Choroid plexus epithelial cell (primary cell): ENCODE data around the gene PPP6R3.

Source experiments
- DNase-seq: peaks from one replicate; pipeline ENCODE4 v3.0.0-alpha.2; 2010; ENCODE audit warnings: low read depth
- H3K4me3 ChIP-seq: 2 replicates; pipeline ENCODE4 v1.5.1; 2011; ENCODE audit warnings: low read depth, mild to moderate bottlenecking, control low read depth, low read length, moderate library complexity
- CTCF ChIP-seq: conservative IDR thresholded peaks from 2 replicates; pipeline ENCODE4 v1.5.1; 2011; ENCODE audit warnings: low read depth, mild to moderate bottlenecking, control low read depth, inconsistent platforms, low read length, moderate library complexity

The PPP6R3 gene

GRCh38 chr11:68525930-68526329, 65.4 kb downstream of the PPP6R3 start:
- no peak for TF ChIP-seq CTCF
- peak; percentile 42 for DNase-seq
- no peak overlapping the region for H3K4me3 ChIP-seq

GRCh38 chr11:68527585-68527984, 67.0 kb downstream of the PPP6R3 start:
- DNase-seq, result no peak
- no peak overlapping the region for H3K4me3 ChIP-seq
- TF ChIP-seq CTCF, result no peak

- peak; percentile 47 for DNase-seq
- no peak overlapping the region for H3K4me3 ChIP-seq
- TF ChIP-seq CTCF, result no peak
These were observed 68.1 kb downstream of the PPP6R3 start for GRCh38 chr11:68528630-68529029.

GRCh38 chr11:68531129-68531693, 70.7 kb downstream of the PPP6R3 start:
- H3K4me3 ChIP-seq, result no peak overlapping the region
- no peak for TF ChIP-seq CTCF
- no peak for DNase-seq

- no peak overlapping the region for H3K4me3 ChIP-seq
- no peak for TF ChIP-seq CTCF
- DNase-seq, result no peak
These were observed 72.3 kb downstream of the PPP6R3 start for GRCh38 chr11:68532727-68533369.

GRCh38 chr11:68533945-68534344, 73.4 kb downstream of the PPP6R3 start:
- TF ChIP-seq CTCF, result no peak
- no peak for DNase-seq
- no peak overlapping the region for H3K4me3 ChIP-seq

GRCh38 chr11:68535098-68535497, 74.5 kb downstream of the PPP6R3 start:
- no peak for TF ChIP-seq CTCF
- no peak for DNase-seq

More at GRCh38 chr11:68535098-68535497, 74.5 kb downstream of the PPP6R3 start:
- H3K4me3 ChIP-seq, result no peak overlapping the region
